ENCODE results near the gene IFRD2. TPM values are rescaled to one million over a fixed set of nuclear protein-coding genes. Genes with fewer than 3 reads are reported as not detected.

The IFRD2 gene
- total and polyA plus RNA-seq, 9 of the 15 experiments (the other 6 are each of a cell fraction or from before 2014, with no cell fraction given), result 30.5 to 115 (median 52.8) TPM

GRCh38 chr3:50299638-50299928 lies 7.4 kb upstream of the IFRD2 start (continued):
- no peak for TF ChIP-seq IRF9 (tag; IDR thresholded peaks at IDR 0.05)
- TF ChIP-seq EZH2 (IDR thresholded peaks at IDR 0.05; ENCODE audit: borderline replicate concordance, low read depth, low read length), result no peak
- TF ChIP-seq KHSRP (IDR thresholded peaks at IDR 0.05), result no peak
- no peak for TF ChIP-seq POLR2G (IDR thresholded peaks at IDR 0.05; ENCODE audit: low read depth, low read length)
- TF ChIP-seq ADNP (tag; IDR thresholded peaks at IDR 0.05), result no peak
- TF ChIP-seq MBD1 (CRISPR knock-in tag; IDR thresholded peaks at IDR 0.05), result no peak
- TF ChIP-seq MXD1 (CRISPR knock-in tag; IDR thresholded peaks at IDR 0.05; ENCODE audit: borderline replicate concordance, poor library complexity, severe bottlenecking), result no peak
- no peak for TF ChIP-seq ZNF165 (CRISPR knock-in tag; IDR thresholded peaks at IDR 0.05; ENCODE audit: borderline replicate concordance)
- no peak for TF ChIP-seq ELF4 (CRISPR knock-in tag; IDR thresholded peaks at IDR 0.05)
- peak in 1 of 2 experiments; percentile 81; a peak in 1 of 4 replicates for TF ChIP-seq SRF (CRISPR knock-in tag; IDR thresholded peaks at IDR 0.05)
- TF ChIP-seq TAL1 (IDR thresholded peaks at IDR 0.05), result no peak
- TF ChIP-seq ZC3H8 (IDR thresholded peaks at IDR 0.05), result no peak
- peak; percentile 49; the same call in 1 of the 2 replicates for TF ChIP-seq USF1 (CRISPR knock-in tag; IDR thresholded peaks at IDR 0.05)
- TF ChIP-seq MCM5 (IDR thresholded peaks at IDR 0.05; ENCODE audit: low read depth), result no peak
- TF ChIP-seq GTF2F1 (IDR thresholded peaks at IDR 0.05; ENCODE audit: low read depth, low read length), result no peak
- TF ChIP-seq HIVEP1 (CRISPR knock-in tag; IDR thresholded peaks at IDR 0.05), result no peak
- TF ChIP-seq ZFP91 (CRISPR knock-in tag; IDR thresholded peaks at IDR 0.05), result no peak
- no peak for TF ChIP-seq SRSF3 (IDR thresholded peaks at IDR 0.05; ENCODE audit: insufficient read depth, low read length)
- TF ChIP-seq DMBX1 (CRISPR knock-in tag; IDR thresholded peaks at IDR 0.05; ENCODE audit: borderline replicate concordance), result no peak
- TF ChIP-seq SNIP1 (IDR thresholded peaks at IDR 0.05; ENCODE audit: low read depth), result no peak
- TF ChIP-seq NFE2L1 (tag; IDR thresholded peaks at IDR 0.05; ENCODE audit: borderline replicate concordance, low read depth), result no peak
- TF ChIP-seq RCOR1 (IDR thresholded peaks at IDR 0.05; ENCODE audit: borderline replicate concordance in 1 of 2, low read depth in 2 of 2, low read length in 2 of 2), result peak in 1 of 2 experiments; percentile 50; a peak in 1 of 4 replicates
- TF ChIP-seq PRMT5 (CRISPR knock-in tag; IDR thresholded peaks at IDR 0.05), result no peak
- no peak for TF ChIP-seq CHD4 (IDR thresholded peaks at IDR 0.05; ENCODE audit: insufficient read depth, insufficient replicate concordance, low read depth, low read length, poor library complexity, severe bottlenecking)
- no peak for TF ChIP-seq DIDO1 (tag; IDR thresholded peaks at IDR 0.05; ENCODE audit: low read depth)
- no peak for TF ChIP-seq NEUROD1 (IDR thresholded peaks at IDR 0.05; ENCODE audit: borderline replicate concordance, low read depth, low read length, partially characterized antibody)
